ENCODE results near the gene DOCK4. TPM values are rescaled to one million over a fixed set of nuclear protein-coding genes. Genes with fewer than 3 reads are reported as not detected.

DOCK4 gene
- total RNA-seq, 1 experiment from 2014 or later, result 0.30 TPM

DNA sequence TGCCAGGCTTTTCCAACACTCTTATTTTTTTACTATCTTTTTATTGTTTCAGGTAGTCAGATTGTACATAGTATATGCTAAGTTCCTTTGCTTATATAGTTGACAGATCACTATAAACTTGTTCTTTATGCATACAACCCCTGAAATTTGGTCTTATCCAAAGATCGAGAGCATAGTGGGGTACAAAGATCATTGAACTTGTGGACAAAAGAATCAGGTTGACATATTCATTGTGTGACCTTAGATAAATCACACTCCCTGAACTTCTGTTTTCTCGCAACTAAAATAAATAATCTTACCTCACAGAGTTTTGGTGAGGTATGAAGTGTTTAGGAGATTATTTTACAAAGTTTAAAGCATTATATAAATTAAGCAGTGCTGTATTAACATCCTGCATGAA, 22.4 kb upstream of the DOCK4 start:
- no peak overlapping the region for H3K4me3 ChIP-seq

DNA sequence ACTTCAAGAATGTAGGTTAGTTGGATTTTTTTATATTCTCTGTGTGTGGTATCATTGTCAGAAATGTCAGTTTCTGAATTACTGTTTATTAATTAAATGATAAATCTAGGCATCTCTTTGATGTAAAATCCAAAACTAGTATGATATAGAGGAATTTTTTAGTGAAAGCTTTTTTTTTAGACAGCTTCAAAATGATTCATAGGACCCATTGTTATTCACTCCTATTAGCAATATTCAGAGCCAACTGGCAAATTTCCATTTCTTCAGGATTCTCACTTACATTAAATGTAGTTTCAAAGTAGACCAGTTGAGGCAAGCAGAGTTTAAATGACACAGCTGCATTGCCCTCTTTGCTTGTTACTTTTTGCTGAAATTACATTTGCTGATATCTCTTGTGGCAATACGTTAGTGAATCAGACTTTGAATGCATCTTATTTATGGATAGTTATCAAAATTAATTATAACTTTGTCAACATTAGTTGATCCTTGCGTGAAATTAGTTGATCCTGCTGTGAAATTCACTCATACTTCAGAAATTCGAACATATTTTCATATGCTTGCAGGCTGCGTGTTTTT, 20.6 kb upstream of the DOCK4 start:
- no peaks in the 10 kb centered on the region for H3K27me3 ChIP-seq
- no peaks in the 10 kb centered on the region for H3K36me3 ChIP-seq
- H3K4me3 ChIP-seq, result no peak overlapping the region
- no peaks in the 10 kb centered on the region for H3K9me3 ChIP-seq
- DNase-seq, result no peak

More for the DNA sequence above, 22.4 kb upstream of the DOCK4 start:
- no peaks in the 10 kb centered on the region for H3K9me3 ChIP-seq
- no peaks in the 10 kb centered on the region for H3K36me3 ChIP-seq
- no peaks in the 10 kb centered on the region for H3K27me3 ChIP-seq
- no peak for DNase-seq

DNA sequence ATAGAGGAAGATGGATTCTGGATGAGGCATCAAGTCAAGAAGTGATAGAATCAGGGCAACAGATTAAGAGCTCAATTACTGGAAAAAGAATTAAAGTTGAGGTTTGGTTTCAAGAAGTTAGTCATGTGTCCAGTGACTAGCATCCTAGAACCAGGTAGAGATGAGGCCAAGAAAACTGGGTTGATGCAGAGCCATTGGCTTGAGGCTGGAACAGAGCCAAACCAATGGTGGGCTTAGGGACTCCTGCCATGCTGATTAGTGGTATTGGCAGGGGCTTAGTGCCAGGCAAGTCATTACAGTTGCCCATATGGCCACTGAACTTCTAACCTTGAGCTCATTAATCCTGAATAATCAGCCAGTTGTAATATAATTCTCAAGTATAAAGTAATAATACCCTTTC, 18.8 kb upstream of the DOCK4 start:
- Histone ChIP-seq H3K36me3 (no peaks in the 10 kb centered on the region), H3K9me3 (no peaks in the 10 kb centered on the region), H3K4me3 (no peak overlapping the region), H3K27me3 (no peaks in the 10 kb centered on the region)
- DNase-seq, result no peak

DNA sequence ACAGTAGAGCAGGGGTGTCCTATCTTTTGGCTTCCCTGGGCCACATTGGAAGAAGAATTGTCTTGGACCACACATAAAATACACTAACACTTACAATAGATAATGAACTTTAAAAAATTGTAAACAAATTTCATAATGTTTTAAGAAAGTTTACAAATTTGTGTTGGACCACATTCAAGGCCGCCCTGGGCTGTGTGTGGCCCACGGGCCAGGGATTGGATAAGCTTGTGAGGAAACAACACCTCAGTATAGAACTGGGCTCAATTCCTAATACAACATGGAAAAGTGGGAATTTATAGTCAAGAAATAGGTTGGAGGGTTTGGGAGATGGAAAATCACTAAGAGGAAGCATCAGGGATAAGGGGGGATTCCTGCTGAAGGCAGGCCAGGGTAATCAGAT, 18.0 kb upstream of the DOCK4 start:
- DNase-seq, result no peak
- Histone ChIP-seq H3K9me3 (no peaks in the 10 kb centered on the region), H3K27me3 (no peaks in the 10 kb centered on the region), H3K4me3 (no peak overlapping the region), H3K36me3 (no peaks in the 10 kb centered on the region)

DNA sequence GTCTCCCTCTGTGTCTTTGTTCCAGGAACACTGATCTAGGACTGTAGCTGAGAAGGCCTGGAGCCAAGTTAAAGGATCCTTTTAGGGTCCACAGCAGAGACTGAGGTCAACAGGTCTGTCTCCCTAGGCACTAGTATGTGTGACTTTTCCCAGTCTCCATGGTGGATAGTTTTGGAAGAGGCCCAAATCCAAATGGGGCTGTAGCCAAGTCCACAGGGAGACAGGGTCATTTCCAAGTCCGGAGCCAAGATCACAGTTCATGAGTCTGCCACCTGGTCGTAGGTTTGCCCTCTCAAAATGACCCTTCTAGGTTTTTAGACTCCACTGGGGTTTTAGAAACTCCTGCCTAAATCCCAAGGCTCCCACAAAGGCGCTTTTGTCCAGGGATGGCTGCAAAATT, 17.1 kb upstream of the DOCK4 start:
- Histone ChIP-seq H3K9me3 (no peaks in the 10 kb centered on the region), H3K4me3 (no peak overlapping the region), H3K27me3 (no peaks in the 10 kb centered on the region), H3K36me3 (no peaks in the 10 kb centered on the region)
- no peak for DNase-seq

DNA sequence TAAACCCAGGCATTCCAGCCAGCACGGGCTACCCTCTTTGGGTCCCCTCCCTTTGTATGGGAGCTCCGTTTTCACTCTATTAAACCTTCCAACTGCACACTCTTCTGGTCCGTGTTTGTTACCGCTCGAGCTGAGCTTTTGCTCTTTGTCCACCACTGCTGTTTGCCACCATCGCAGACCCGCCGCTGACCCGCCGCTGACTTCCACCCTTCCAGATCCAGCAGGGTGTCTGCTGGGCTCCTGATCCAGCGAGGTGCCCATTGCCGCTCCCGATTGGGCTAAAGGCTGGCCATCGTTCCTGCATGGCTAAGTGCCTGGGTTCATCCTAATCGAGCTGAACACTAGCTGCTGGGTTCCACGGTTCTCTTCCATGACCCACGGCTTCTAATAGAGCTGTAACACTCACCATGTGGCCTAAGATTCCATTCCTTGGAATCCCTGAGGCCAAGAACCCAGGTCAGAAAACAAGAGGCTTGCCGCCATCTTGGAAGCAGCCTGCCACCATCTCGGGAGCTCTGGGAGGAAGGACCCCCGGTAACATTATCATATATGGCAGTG, 14.8 kb upstream of the DOCK4 start:
- H3K27me3 ChIP-seq, result no peaks in the 10 kb centered on the region
- no peaks in the 10 kb centered on the region for H3K36me3 ChIP-seq
- no peak overlapping the region for H3K4me3 ChIP-seq
- DNase-seq, result no peak
- H3K9me3 ChIP-seq, result no peaks in the 10 kb centered on the region

DNA sequence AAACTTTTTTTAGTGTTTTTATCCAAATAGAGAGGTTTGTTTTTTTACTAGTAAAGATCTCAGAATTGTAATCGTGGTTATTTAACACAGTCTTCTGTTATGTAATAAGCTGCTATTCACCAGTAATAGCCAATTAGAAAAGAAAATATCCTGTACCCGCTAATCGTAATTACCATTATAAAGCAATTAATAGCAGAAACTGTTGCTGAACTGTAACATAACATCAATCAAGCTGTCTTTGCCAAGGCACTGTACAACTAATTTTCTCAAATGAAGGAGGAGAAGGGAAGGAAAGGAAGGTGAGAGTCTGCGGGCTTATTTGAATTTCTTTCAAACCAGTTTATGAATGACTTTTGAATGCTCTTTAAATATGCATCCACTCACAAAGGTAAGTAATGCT, 9.6 kb upstream of the DOCK4 start:
- Histone ChIP-seq H3K9me3 (no peaks in the 10 kb centered on the region), H3K36me3 (no peaks in the 10 kb centered on the region; the same call in 1 of the 2 replicates), H3K4me3 (no peak overlapping the region), H3K27me3 (no peaks in the 10 kb centered on the region)
- DNase-seq, result no peak

DNA sequence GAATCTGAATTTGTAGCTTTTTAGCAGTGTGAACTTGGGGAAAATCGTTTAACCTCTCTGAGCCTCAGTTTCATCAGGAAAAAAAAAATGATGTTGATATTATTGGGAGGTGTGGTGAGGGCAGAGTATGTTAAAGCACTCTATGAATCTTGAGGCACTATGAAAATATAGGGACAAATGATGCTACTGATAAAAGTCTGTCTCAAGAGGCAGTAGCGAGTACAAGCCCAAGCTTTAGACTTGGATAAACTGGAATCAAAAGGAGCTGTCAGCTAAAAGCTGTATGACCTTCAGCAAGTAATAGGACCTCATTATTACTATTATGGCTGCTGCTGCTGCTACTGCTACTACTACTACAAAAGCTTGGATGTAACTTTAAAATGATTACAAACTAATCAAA, 8.7 kb upstream of the DOCK4 start:
- Histone ChIP-seq H3K27me3 (no peaks in the 10 kb centered on the region), H3K4me3 (no peak overlapping the region), H3K9me3 (no peaks in the 10 kb centered on the region), H3K36me3 (no peaks in the 10 kb centered on the region; the same call in 1 of the 2 replicates)
- no peak for DNase-seq

DNA sequence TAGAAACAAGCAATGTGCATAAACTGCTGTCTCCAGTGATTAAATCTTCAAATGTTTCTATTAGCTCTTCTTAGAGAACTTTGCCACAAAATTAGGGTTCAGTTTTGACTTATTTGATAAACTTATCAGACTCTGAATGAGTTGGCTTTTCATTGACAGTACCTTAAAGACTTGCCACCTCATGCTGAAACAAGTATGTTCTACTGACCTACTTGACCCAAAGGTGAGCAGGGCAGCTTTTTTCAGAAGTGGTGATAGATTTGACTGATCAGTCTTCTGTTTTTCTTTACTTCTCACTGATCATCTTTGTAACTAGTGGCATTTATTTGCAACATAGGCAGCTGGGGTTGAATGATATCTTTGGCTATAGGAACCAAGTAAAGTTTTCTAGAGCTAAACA, 8.1 kb upstream of the DOCK4 start:
- Histone ChIP-seq H3K4me3 (no peak overlapping the region), H3K27me3 (no peaks in the 10 kb centered on the region), H3K9me3 (no peaks in the 10 kb centered on the region), H3K36me3 (no peaks in the 10 kb centered on the region; the same call in 1 of the 2 replicates)
- no peak for DNase-seq

DNA sequence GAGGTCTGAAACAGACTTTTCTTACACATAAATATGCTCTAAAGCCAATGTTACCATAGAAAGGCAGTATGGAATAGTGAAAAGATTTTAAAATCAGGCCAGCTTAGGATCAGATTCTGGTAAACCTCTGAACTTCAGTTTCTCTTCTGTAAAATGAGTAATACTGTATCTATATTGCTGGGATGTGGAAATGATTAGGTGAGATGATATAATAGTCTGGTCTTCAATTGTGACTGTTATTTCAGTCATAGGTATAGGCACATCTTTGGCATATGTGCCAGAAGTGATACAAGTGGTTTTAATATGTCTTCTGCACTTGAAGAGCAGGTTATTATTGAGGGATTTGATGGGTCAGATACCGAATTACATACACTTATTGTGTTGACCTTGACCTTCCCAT, 7.5 kb upstream of the DOCK4 start:
- Histone ChIP-seq H3K27me3 (no peaks in the 10 kb centered on the region), H3K36me3 (no peaks in the 10 kb centered on the region; the same call in 1 of the 2 replicates), H3K4me3 (no peak overlapping the region), H3K9me3 (no peaks in the 10 kb centered on the region)
- DNase-seq, result no peak

DNA sequence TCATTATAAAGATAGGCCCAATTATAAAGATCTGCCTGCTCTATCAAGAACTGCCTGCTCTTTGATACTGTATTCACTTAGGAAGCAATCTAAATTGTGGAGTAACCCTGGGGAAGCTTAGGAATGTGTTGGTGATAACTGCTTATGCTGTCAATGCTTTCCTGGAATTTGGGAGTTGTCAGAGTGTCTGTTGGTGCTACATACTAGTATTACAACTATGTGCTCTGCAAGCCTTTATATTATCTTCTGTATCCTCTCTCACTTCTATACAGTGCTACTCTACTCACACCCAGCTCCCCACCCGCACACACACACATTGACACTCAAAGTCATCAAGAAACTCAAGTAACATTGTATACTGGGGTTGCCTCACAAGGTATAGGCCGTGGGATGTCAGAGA, 6.4 kb upstream of the DOCK4 start:
- Histone ChIP-seq H3K9me3 (no peaks in the 10 kb centered on the region), H3K4me3 (no peak overlapping the region), H3K36me3 (no peaks in the 10 kb centered on the region; the same call in 1 of the 2 replicates), H3K27me3 (no peaks in the 10 kb centered on the region)
- no peak for DNase-seq

DNA sequence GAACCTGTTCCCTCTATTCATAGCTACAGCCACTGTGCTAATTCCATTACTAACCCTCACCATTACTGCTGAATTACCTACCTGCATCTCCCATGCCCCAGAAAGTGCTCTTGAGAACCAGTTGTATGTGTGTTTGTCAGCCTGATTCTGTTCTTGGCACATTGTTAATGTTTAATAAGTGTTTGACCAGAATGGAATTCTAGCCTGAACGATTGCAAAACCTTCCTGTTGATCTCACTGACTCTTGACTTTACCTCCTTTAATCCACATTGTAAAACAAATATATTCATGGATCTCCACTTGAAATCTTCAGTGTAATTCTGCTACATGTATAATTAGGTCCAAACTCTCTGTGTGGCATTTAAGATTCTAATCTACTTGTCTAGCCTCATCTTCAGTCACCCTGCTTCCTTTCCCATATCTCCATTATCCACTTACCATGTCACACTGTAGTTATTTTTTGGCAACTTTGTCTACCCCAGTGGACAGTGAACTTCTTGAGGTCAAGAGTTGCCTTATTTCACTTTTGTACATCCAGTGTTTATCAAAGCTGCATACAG, 5.2 kb upstream of the DOCK4 start:
- Histone ChIP-seq H3K9me3 (no peaks in the 10 kb centered on the region), H3K4me3 (no peak overlapping the region), H3K27me3 (no peaks in the 10 kb centered on the region), H3K36me3 (no peaks in the 10 kb centered on the region; the same call in 1 of the 2 replicates)
- DNase-seq, result no peak

DNA sequence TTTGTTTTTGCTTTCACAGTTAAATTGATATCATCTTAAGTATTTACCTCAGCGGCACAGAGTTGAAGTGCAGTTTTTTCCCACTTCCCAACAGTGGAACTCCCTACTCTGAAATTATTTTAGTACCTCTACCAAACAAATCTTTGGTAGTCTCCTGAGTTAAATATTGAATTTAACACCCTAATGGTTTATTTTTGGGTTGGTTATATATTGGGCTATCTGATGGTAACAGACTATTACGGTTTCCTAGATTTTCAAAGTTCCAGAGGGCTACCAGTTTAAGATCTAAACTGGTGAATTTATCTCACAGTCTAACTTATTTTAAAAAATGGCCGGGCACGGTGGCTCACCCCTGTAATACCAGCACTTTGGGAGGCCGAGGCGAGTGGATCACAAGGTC, 1.6 kb upstream of the DOCK4 start:
- Histone ChIP-seq H3K4me3 (peak overlapping the region; percentile 74), H3K9me3 (no peaks in the 10 kb centered on the region), H3K36me3 (no peaks in the 10 kb centered on the region; the same call in 1 of the 2 replicates), H3K27me3 (no peaks in the 10 kb centered on the region)
- DNase-seq, result no peak

DNA sequence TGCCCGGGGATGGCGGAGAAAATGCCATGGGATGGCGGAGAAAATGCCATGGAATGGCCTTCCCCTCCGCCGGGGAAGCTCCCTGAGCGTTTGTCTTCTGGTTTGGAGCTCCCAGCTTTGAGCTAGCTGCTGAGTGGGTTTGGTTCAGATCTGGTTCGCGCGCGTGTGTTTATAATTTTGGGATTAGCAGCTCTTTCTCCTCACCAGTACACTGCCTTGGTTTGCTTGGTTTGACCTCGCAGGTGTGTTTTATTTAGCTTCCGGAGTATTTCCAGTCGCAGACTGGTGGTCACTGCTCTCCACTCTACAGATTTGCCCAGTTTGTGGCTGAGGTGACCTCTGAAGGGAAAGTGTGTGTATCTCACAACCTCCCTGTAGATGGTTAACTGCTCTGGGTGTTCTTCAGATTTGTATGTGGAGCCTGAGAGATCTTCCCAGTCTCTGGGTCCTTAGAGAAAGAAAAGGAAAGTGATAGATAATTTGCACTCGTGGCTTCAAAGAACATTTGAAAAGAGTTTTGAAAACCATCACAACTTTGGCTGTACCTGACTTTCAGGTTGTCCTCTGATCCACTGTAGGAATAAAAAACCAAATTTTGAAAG, 893 bp upstream of the DOCK4 start:
- H3K4me3 ChIP-seq, result peak overlapping the region; percentile 74
- no peaks in the 10 kb centered on the region for H3K27me3 ChIP-seq
- H3K9me3 ChIP-seq, result no peaks in the 10 kb centered on the region
- H3K36me3 ChIP-seq, result no peaks in the 10 kb centered on the region; the same call in 1 of the 2 replicates
- DNase-seq, result no peak

DNA sequence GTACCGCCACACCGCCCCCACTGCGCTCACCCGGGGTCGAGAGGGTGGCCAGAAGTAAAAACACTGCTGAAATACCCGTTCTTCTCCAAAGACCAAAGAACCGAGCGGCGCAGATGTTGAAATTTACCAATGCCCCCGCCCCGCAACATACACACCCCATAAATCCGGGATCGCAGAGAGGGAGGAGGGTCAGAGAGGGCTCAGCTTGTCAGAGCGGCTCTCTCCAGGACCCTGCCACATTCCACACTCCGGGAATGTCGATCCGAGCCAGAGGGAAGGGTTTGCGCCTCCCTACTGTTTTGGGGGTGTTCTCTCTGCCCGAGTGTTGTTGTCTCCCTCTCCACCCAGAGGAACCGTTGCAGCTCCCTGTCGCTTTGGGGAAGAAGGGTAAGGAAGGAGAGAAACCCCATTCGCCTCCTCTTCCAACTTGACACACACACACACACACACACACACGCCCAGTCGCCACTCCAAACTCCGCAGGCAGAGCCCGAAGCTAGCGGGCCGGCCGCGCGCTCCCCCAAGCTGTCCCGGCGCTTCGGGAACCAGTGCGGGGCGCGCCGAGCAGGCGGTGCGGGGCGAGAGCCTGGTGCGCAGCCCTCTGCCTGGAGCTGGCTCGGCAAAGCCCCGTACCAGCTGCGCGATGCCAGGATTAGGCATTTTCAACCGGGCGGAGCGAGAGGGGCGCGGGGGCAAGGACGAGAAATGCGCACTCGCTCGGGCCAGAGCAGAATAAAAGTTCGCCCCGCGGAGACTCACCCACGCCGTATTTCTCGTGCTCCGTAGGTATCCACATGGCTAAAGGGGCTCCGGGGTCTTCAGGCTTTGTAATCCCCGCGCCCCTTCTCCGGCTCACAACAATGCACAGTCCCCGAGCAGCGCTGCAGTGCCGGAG, 609 bp downstream of the DOCK4 start:
- H3K27me3 ChIP-seq, result no peaks in the 10 kb centered on the region
- no peaks in the 10 kb centered on the region for H3K9me3 ChIP-seq
- DNase-seq, result peak; percentile 53
- no peaks in the 10 kb centered on the region for H3K36me3 ChIP-seq
- H3K4me3 ChIP-seq, result peak overlapping the region; percentile 74

DNA sequence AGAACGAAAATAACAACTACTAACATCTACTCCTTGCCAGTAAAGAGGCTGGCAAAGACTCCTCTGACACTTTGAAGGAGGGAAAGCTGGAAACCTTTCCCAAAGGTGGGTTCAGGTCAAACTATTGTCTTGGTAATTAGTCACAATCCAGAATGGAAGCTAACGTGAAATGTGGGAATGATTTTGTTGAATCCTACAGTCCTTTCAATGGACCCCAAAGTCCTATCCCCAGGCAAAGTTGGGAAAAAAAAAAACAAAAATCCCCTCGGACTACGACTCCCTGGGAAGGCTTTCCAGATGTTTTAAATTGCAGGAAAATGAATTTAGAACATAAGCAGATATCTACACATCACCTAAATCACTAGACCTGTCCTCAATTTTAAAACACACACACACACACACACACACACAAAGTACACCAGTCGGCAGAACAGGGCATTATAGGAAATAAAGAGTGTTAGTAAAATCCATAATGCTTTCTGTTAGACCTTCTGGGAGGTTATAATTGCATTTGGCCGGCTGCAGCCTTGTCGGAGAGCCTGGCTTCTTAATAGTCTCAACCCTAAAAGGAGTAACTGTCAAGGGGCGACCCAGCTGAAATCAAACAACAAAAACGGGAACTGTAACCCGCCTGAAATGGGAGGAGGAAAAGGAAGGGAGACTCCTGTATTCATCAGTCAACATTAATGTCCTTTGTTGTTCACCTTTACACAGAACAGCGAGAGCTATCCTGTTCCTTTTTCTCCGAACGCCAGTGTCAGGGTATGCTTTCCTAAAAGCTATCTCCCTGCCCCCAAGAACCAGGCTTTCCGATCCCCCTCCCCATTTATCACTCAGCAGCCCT, 1.5 kb downstream of the DOCK4 start:
- peak overlapping the region; percentile 74 for H3K4me3 ChIP-seq
- no peak for DNase-seq
- no peaks in the 10 kb centered on the region for H3K36me3 ChIP-seq
- no peaks in the 10 kb centered on the region for H3K27me3 ChIP-seq
- H3K9me3 ChIP-seq, result no peaks in the 10 kb centered on the region

All from MG63 (cell line).